ENCODE results near the gene LSAMP.

The LSAMP gene

DNA sequence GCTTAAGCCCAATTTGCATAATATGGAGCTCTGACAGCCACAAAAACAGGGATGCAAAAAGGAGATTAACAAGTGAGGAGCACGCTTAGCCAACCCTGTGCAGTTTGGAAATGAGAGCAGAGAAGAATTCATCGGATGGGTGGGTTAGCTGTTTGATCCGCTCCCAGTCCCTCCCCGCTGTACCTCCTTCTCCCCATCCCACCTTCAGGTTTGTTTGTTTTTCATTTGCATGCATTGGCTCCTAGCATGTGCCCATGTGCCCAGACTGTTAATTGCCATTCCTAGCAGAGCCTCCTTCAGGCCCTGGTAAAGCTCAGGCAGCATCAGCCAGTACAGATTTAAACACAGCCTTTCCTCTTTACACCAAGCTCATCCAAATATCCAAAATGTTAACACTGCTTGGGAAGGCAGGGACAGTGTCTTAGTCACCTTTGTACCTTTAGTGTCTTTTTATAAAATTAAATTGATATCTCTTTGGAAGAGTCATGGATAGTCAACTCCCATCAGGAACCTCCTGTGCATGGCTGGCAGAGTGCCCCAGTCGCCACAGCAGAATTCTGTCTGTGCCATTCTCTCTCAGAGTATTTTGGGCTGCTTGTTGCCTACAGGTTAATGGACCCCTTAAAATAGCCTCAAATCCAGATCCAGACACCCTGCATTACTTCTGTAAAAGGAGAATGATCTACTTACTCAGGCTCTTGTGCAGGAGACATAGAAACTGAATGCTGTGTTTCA is 244.2 kb downstream of the LSAMP start:
- H3K9me3 Mint-ChIP-seq, result no peaks in the 10 kb centered on the region
- H3K36me3 Mint-ChIP-seq (ENCODE audit: low read depth), result no peaks in the 10 kb centered on the region
- TF ChIP-seq, protein P1, sequence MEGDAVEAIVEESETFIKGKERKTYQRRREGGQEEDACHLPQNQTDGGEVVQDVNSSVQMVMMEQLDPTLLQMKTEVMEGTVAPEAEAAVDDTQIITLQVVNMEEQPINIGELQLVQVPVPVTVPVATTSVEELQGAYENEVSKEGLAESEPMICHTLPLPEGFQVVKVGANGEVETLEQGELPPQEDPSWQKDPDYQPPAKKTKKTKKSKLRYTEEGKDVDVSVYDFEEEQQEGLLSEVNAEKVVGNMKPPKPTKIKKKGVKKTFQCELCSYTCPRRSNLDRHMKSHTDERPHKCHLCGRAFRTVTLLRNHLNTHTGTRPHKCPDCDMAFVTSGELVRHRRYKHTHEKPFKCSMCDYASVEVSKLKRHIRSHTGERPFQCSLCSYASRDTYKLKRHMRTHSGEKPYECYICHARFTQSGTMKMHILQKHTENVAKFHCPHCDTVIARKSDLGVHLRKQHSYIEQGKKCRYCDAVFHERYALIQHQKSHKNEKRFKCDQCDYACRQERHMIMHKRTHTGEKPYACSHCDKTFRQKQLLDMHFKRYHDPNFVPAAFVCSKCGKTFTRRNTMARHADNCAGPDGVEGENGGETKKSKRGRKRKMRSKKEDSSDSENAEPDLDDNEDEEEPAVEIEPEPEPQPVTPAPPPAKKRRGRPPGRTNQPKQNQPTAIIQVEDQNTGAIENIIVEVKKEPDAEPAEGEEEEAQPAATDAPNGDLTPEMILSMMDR (IDR thresholded peaks at IDR 0.05), result no peak
- H3K27ac Mint-ChIP-seq, result no peak overlapping the region
- H3K4me3 Mint-ChIP-seq, result no peak overlapping the region
- no peaks in the 10 kb centered on the region for H3K27me3 Mint-ChIP-seq (ENCODE audit: low read depth, poor library complexity)
- peaks cover 9% of the 10 kb centered on the region for H3K4me1 Mint-ChIP-seq
- no peak for DNase-seq

DNA sequence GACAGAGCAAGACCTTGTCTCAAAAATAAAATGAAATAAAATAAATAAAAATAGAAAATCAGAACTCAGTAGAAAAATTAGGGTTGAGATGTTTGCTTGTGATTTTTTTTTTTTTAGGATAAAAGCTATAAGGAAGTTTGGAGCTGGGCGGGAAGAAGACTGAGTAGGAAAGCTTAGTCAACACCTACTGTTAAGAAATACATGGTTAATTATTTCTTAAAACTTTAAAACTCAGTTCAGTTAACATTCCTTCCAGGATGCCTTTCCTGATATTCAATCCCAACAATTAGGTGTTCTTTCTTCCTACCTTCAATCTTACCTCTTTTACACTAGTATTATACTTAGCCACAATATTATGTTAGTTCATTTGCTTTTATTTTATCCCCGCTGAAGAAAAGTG is 246.2 kb downstream of the LSAMP start:
- no peak overlapping the region for H3K27ac Mint-ChIP-seq
- TF ChIP-seq, protein P1 (IDR thresholded peaks at IDR 0.05), result no peak
- H3K4me3 Mint-ChIP-seq, result no peak overlapping the region
- DNase-seq, result no peak
- H3K9me3 Mint-ChIP-seq, result peaks cover 5% of the 10 kb centered on the region
- H3K4me1 Mint-ChIP-seq, result peaks cover 10% of the 10 kb centered on the region
- no peaks in the 10 kb centered on the region for H3K27me3 Mint-ChIP-seq (ENCODE audit: low read depth, poor library complexity)
- peaks cover 1% of the 10 kb centered on the region for H3K36me3 Mint-ChIP-seq (ENCODE audit: low read depth)

DNA sequence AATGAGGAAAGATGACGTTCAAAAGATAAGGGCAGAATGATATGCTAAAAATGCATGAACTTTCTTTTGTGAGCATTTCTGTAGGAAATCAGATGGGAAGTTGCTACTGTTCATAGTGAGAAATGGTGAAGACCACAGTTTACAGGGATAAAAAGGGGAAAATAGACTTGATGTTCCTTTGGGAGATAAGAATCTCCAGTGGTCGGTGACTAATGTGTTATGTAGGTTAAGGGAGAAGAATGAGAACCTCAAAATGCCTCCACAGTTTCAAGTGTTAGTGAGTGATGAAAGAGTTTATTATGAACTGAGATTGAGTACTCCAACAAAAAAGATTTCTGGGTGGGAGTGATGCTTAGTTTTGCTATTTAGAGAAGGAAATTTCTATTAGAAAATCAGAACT is 247.2 kb downstream of the LSAMP start:
- Mint-ChIP-seq H3K36me3 (ENCODE audit: low read depth) (peaks cover 5% of the 10 kb centered on the region), H3K27ac (no peak overlapping the region), H3K9me3 (peaks cover 8% of the 10 kb centered on the region), H3K27me3 (ENCODE audit: low read depth, poor library complexity) (no peaks in the 10 kb centered on the region), H3K4me3 (no peak overlapping the region), H3K4me1 (peaks cover 14% of the 10 kb centered on the region)
- TF ChIP-seq, protein P1 (IDR thresholded peaks at IDR 0.05), result no peak
- no peak for DNase-seq

DNA sequence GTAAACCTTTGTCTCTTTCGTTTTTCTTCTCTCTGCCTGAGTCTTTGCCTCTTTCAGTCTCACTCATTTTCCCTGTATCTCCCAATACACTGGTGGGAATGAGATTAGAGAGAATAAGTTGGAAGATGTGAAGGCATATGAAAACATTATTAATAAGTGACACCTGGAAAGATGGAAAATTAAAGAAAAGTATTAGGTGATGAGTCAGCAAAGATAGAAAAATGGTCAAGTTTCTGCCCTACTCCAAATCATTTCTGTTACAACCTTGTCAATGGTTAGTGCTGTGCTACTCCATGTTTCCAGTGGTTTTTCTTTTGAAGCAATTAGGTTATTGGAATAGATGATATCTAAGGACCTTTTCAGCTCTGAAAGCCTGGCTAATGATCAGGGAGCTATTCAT is 252.8 kb downstream of the LSAMP start:
- TF ChIP-seq, protein P1 (IDR thresholded peaks at IDR 0.05), result no peak
- H3K27me3 Mint-ChIP-seq (ENCODE audit: low read depth, poor library complexity), result no peaks in the 10 kb centered on the region
- no peak overlapping the region for H3K4me3 Mint-ChIP-seq
- no peak overlapping the region for H3K27ac Mint-ChIP-seq
- peaks cover 13% of the 10 kb centered on the region for H3K9me3 Mint-ChIP-seq
- H3K36me3 Mint-ChIP-seq (ENCODE audit: low read depth), result peaks cover 5% of the 10 kb centered on the region
- peaks cover 17% of the 10 kb centered on the region for H3K4me1 Mint-ChIP-seq
- no peak for DNase-seq

DNA sequence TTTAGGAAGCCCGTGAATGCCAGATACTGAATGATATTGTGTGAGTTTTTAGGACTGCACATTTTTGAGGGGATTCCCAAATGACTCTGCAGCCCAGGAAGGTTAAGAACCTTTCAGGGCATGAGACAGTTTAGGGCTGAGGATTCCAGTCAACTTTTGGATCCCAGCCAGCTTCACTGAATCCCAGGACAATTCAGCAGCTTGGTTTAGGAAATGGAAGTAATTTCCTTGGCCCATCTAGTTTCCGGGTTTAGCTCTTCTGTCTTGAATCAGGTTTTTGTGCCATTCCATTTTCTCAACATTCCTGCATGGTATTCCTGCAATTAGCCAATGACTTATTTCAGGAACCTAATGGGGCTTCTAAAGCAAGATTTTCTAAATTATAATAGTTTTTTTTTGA is 253.9 kb downstream of the LSAMP start:
- peaks cover 5% of the 10 kb centered on the region for H3K36me3 Mint-ChIP-seq (ENCODE audit: low read depth)
- H3K4me3 Mint-ChIP-seq, result no peak overlapping the region
- peaks cover 13% of the 10 kb centered on the region for H3K9me3 Mint-ChIP-seq
- TF ChIP-seq, protein P1 (IDR thresholded peaks at IDR 0.05), result no peak
- no peaks in the 10 kb centered on the region for H3K27me3 Mint-ChIP-seq (ENCODE audit: low read depth, poor library complexity)
- H3K27ac Mint-ChIP-seq, result no peak overlapping the region
- DNase-seq, result no peak
- H3K4me1 Mint-ChIP-seq, result peaks cover 20% of the 10 kb centered on the region

DNA sequence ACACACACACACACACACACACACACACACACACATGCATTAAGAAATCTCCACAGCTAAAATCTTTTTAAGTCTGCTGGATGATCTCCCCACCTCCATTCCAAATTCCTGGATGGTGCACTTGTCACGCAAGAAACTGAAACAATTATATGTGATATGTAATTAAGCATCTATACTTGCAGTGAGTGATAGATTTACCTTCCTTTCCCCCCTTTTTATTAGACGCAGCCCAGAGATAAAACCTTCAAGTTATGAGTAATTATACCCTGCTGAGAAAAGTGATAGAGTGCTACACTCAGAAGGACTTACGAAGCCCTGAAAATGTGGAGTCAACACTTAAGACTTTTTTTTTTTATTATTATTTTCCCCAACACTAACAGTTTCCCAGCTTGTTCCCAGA is 255.2 kb downstream of the LSAMP start:
- peaks cover 5% of the 10 kb centered on the region for H3K36me3 Mint-ChIP-seq (ENCODE audit: low read depth)
- TF ChIP-seq, protein P1 (IDR thresholded peaks at IDR 0.05), result no peak
- H3K4me1 Mint-ChIP-seq, result peaks cover 24% of the 10 kb centered on the region
- no peaks in the 10 kb centered on the region for H3K27me3 Mint-ChIP-seq (ENCODE audit: low read depth, poor library complexity)
- peaks cover 13% of the 10 kb centered on the region for H3K9me3 Mint-ChIP-seq
- H3K27ac Mint-ChIP-seq, result no peak overlapping the region
- no peak for DNase-seq
- H3K4me3 Mint-ChIP-seq, result no peak overlapping the region
